C4-2B (cell line): Measurements from ENCODE around the gene PCARE.

Experiments used
- ZFX ChIP-seq: fragments of 450-650 bp; IDR thresholded peaks from 2 replicates; pipeline ENCODE4 v1.6.1; 2017
- TF ChIP-seq, protein P1 (sequence below): fragments of 450-650 bp; conservative IDR thresholded peaks from 2 replicates; pipeline ENCODE4 v1.5.1; 2017; ENCODE audit warnings: mild to moderate bottlenecking

DNA sequence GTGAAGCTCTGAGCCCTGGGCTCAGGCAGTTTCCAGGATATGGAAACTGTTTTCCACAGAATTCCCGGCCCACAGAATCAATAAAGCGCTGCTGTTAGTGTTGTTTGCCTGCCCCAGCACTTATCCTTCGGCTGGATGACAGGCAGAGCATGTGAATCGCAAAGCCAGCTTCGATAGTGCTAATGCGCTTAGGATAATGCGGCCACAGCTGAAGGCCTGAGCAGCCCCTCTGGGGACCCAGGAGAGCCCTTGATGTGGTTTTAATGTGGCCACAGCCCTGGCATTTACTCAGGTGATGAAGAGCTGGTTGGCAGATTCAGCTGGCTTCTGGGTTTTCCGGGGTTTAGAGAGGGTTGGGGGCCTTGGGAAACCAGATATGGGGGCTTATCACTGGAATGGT, 23.7 kb downstream of the PCARE start:
- TF ChIP-seq, protein P1, sequence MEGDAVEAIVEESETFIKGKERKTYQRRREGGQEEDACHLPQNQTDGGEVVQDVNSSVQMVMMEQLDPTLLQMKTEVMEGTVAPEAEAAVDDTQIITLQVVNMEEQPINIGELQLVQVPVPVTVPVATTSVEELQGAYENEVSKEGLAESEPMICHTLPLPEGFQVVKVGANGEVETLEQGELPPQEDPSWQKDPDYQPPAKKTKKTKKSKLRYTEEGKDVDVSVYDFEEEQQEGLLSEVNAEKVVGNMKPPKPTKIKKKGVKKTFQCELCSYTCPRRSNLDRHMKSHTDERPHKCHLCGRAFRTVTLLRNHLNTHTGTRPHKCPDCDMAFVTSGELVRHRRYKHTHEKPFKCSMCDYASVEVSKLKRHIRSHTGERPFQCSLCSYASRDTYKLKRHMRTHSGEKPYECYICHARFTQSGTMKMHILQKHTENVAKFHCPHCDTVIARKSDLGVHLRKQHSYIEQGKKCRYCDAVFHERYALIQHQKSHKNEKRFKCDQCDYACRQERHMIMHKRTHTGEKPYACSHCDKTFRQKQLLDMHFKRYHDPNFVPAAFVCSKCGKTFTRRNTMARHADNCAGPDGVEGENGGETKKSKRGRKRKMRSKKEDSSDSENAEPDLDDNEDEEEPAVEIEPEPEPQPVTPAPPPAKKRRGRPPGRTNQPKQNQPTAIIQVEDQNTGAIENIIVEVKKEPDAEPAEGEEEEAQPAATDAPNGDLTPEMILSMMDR: no peak
- TF ChIP-seq ZFX: no peak
